ENCODE measurements around the gene CCDC157. TPM values are rescaled to one million over a fixed set of nuclear protein-coding genes. Genes with fewer than 3 reads are reported as not detected.

CCDC157 gene
- total RNA-seq, 1 donor from 2014 or later, result 1.0 TPM

DNA sequence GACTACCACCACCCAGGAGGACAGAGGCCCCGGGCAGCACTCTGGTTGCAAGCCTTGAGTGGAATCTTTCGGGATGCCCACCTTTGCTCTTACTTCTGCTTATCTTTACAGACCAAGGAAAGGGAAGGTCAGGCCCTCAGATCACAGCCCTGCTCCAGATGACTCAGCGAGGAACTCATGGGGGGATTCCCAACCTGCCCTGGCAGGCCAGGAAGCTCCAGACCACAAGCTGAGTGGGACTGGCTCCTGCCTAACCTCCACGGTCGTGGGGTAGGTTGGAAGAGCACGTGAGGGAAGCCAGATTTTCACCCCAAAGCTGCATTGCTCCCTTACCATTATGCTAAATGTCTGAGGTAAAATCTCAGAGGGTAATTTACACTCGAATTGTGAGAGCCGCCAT lies 41.9 kb upstream of the CCDC157 start:
- H3K4me1 ChIP-seq (ENCODE audit: control insufficient read depth in 3 of 3, insufficient read depth in 3 of 3, low read length in 3 of 3), result peaks cover 34 to 46% (median 36%) of the 10 kb centered on the region in 3 donors

DNA sequence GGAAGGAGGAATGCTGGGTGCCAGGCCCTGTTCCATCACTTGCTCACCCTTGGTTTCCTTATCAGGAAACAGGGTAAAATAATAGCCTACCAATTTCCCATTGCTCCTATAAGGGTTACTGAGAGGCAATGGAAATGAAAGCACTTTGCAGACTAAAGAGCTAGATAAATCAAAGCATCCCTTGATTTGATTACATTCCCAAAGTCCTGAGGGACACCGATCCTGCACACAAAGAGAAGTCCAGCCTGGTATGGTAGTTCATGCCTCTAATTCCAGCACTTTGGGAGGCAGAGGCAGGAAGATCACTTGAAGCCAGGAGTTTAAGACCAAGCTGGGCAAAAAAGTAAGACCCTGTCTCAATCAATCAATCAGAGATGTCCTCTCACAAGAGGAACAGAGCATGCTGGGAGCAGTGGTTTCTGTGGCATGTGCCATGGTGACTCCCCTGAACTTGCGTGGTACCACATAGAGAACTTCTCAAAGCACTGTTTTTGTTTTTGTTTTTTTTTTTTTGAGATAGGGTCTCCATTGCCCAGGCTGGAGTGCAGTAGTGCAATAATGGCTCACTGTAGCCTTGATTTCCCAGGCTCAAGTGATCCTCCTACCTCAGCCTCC lies 40.7 kb upstream of the CCDC157 start:
- Histone ChIP-seq H3K9me3 (ENCODE audit: control insufficient read depth in 3 of 3, low read length in 3 of 3) (no peaks in the 10 kb centered on the region), H3K27ac (ENCODE audit: low read depth, low read length) (no peak overlapping the region), H3K4me1 (ENCODE audit: control insufficient read depth in 3 of 3, insufficient read depth in 3 of 3, low read length in 3 of 3) (peaks cover 25 to 46% (median 35%) of the 10 kb centered on the region in 3 donors), H3K27me3 (ENCODE audit: control insufficient read depth in 3 of 3, insufficient read depth in 3 of 3, low read length in 3 of 3) (no peaks in the 10 kb centered on the region), H3K36me3 (ENCODE audit: control insufficient read depth in 3 of 3, insufficient read depth in 3 of 3, low read length in 3 of 3) (peaks cover 2 to 3% (median 3%) of the 10 kb centered on the region in 3 donors), H3K4me3 (ENCODE audit: low read length in 3 of 3) (no peak overlapping the region), H3K9ac (ENCODE audit: low read depth in 1 of 3, low read length in 3 of 3) (no peak overlapping the region)

More for the DNA sequence above, 41.9 kb upstream of the CCDC157 start:
- H3K9me3 ChIP-seq (ENCODE audit: control insufficient read depth in 3 of 3, low read length in 3 of 3), result no peaks in the 10 kb centered on the region
- no peaks in the 10 kb centered on the region for H3K27me3 ChIP-seq (ENCODE audit: control insufficient read depth in 3 of 3, insufficient read depth in 3 of 3, low read length in 3 of 3)
- no peak overlapping the region for H3K9ac ChIP-seq (ENCODE audit: low read depth in 1 of 3, low read length in 3 of 3)
- peaks cover 0 to 3% (median 0%) of the 10 kb centered on the region in 3 donors for H3K36me3 ChIP-seq (ENCODE audit: control insufficient read depth in 3 of 3, insufficient read depth in 3 of 3, low read length in 3 of 3)
- H3K4me3 ChIP-seq (ENCODE audit: low read length in 3 of 3), result no peak overlapping the region
- no peak overlapping the region for H3K27ac ChIP-seq (ENCODE audit: low read depth, low read length)

DNA sequence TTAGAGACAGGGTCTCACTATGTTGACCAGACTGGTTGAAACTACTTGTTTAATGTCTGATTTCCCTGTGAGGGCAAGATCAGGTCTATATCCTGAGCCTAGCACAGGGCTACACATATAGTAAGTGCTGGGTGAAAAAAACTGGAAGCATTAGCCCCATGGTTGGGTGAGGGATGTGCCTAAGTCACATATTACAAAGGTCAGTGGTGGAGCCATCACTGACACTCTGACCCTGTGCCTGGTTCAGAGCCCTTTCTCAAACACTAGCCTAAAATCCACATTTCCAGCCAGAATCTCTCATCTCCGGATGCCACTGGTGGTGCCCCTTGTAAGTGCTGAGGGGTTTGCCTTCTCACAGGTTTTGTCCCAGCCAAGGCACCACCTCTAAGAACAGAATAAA lies 39.0 kb upstream of the CCDC157 start:
- Histone ChIP-seq H3K9ac (ENCODE audit: low read depth in 1 of 3, low read length in 3 of 3) (no peak overlapping the region), H3K4me1 (ENCODE audit: control insufficient read depth in 3 of 3, insufficient read depth in 3 of 3, low read length in 3 of 3) (peaks cover 19 to 38% (median 27%) of the 10 kb centered on the region in 3 donors), H3K27ac (ENCODE audit: low read depth, low read length) (no peak overlapping the region), H3K4me3 (ENCODE audit: low read length in 3 of 3) (no peak overlapping the region), H3K9me3 (ENCODE audit: control insufficient read depth in 3 of 3, low read length in 3 of 3) (no peaks in the 10 kb centered on the region), H3K36me3 (ENCODE audit: control insufficient read depth in 3 of 3, insufficient read depth in 3 of 3, low read length in 3 of 3) (peaks cover 2 to 3% (median 3%) of the 10 kb centered on the region in 3 donors), H3K27me3 (ENCODE audit: control insufficient read depth in 3 of 3, insufficient read depth in 3 of 3, low read length in 3 of 3) (no peaks in the 10 kb centered on the region)

GRCh38 chr22:30318799-30319419 lies 37.9 kb upstream of the CCDC157 start:
- no peak overlapping the region for H3K27ac ChIP-seq (ENCODE audit: low read depth, low read length)
- no peak overlapping the region for H3K9ac ChIP-seq (ENCODE audit: low read depth in 1 of 3, low read length in 3 of 3)
- H3K4me1 ChIP-seq (ENCODE audit: control insufficient read depth in 3 of 3, insufficient read depth in 3 of 3, low read length in 3 of 3), result peaks cover 20 to 34% (median 27%) of the 10 kb centered on the region in 3 donors
- H3K4me3 ChIP-seq (ENCODE audit: low read length in 3 of 3), result no peak overlapping the region
- H3K27me3 ChIP-seq (ENCODE audit: control insufficient read depth in 3 of 3, insufficient read depth in 3 of 3, low read length in 3 of 3), result no peaks in the 10 kb centered on the region
- no peaks in the 10 kb centered on the region for H3K9me3 ChIP-seq (ENCODE audit: control insufficient read depth in 3 of 3, low read length in 3 of 3)
- H3K36me3 ChIP-seq (ENCODE audit: control insufficient read depth in 3 of 3, insufficient read depth in 3 of 3, low read length in 3 of 3), result peaks cover 2 to 3% (median 3%) of the 10 kb centered on the region in 3 donors

GRCh38 chr22:30320021-30320556 lies 36.7 kb upstream of the CCDC157 start:
- Histone ChIP-seq H3K4me3 (ENCODE audit: low read length in 3 of 3) (no peak overlapping the region), H3K9me3 (ENCODE audit: control insufficient read depth in 3 of 3, low read length in 3 of 3) (no peaks in the 10 kb centered on the region), H3K27ac (ENCODE audit: low read depth, low read length) (no peak overlapping the region), H3K4me1 (ENCODE audit: control insufficient read depth in 3 of 3, insufficient read depth in 3 of 3, low read length in 3 of 3) (peaks cover 27 to 42% (median 36%) of the 10 kb centered on the region in 3 donors), H3K27me3 (ENCODE audit: control insufficient read depth in 3 of 3, insufficient read depth in 3 of 3, low read length in 3 of 3) (no peaks in the 10 kb centered on the region), H3K36me3 (ENCODE audit: control insufficient read depth in 3 of 3, insufficient read depth in 3 of 3, low read length in 3 of 3) (peaks cover 2 to 3% (median 3%) of the 10 kb centered on the region in 3 donors), H3K9ac (ENCODE audit: low read depth in 1 of 3, low read length in 3 of 3) (no peak overlapping the region)

GRCh38 chr22:30321461-30321860 lies 35.3 kb upstream of the CCDC157 start:
- H3K4me1 ChIP-seq (ENCODE audit: control insufficient read depth in 3 of 3, insufficient read depth in 3 of 3, low read length in 3 of 3), result peaks cover 39 to 49% (median 44%) of the 10 kb centered on the region in 3 donors
- no peak overlapping the region for H3K9ac ChIP-seq (ENCODE audit: low read depth in 1 of 3, low read length in 3 of 3)
- H3K27ac ChIP-seq (ENCODE audit: low read depth, low read length), result peak overlapping the region; percentile 15
- no peaks in the 10 kb centered on the region for H3K9me3 ChIP-seq (ENCODE audit: control insufficient read depth in 3 of 3, low read length in 3 of 3)
- peaks cover 3 to 5% (median 3%) of the 10 kb centered on the region in 3 donors for H3K36me3 ChIP-seq (ENCODE audit: control insufficient read depth in 3 of 3, insufficient read depth in 3 of 3, low read length in 3 of 3)
- H3K27me3 ChIP-seq (ENCODE audit: control insufficient read depth in 3 of 3, insufficient read depth in 3 of 3, low read length in 3 of 3), result no peaks in the 10 kb centered on the region
- no peak overlapping the region for H3K4me3 ChIP-seq (ENCODE audit: low read length in 3 of 3)

GRCh38 chr22:30323246-30323645 lies 33.6 kb upstream of the CCDC157 start:
- no peak overlapping the region for H3K4me3 ChIP-seq (ENCODE audit: low read length in 3 of 3)
- peaks cover 38 to 53% (median 50%) of the 10 kb centered on the region in 3 donors for H3K4me1 ChIP-seq (ENCODE audit: control insufficient read depth in 3 of 3, insufficient read depth in 3 of 3, low read length in 3 of 3)
- peaks cover 3 to 5% (median 3%) of the 10 kb centered on the region in 3 donors for H3K36me3 ChIP-seq (ENCODE audit: control insufficient read depth in 3 of 3, insufficient read depth in 3 of 3, low read length in 3 of 3)
- H3K27me3 ChIP-seq (ENCODE audit: control insufficient read depth in 3 of 3, insufficient read depth in 3 of 3, low read length in 3 of 3), result no peaks in the 10 kb centered on the region
- H3K9ac ChIP-seq (ENCODE audit: low read depth in 1 of 3, low read length in 3 of 3), result no peak overlapping the region
- H3K9me3 ChIP-seq (ENCODE audit: control insufficient read depth in 3 of 3, low read length in 3 of 3), result no peaks in the 10 kb centered on the region
- no peak overlapping the region for H3K27ac ChIP-seq (ENCODE audit: low read depth, low read length)

DNA sequence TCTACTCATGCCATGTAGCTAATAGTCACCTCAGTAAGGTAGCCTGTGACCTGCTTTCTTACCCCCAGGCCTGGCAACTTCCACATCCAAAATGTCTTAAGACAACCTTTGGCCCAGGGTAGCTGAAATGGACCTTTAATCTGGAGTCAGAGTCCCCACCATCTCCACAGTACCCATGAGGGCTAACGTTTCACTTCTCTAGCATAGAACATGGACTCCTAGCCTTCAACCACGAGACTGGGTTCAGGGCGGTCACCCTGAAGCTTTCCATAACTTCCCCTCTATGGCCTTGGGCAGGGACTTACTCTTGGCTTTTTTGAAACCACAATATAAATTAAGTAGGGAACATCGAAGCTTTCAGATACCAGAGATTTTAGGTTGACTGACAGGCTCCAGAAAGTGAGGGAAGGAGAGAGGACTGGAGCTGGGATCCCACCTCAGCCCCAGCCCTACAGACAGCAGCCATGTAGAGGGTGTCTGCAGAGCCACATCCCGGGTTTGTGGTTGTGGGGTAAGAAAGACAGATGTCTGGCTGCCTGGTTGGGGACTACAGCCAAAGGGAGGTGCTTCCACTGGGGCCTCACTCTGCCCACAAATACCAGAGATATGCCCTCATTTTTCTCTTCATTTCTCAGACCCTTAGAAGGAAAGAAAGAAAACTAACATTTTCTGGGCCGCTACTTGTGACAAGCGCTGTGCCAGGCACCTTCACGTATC lies 32.6 kb upstream of the CCDC157 start:
- no peak overlapping the region for H3K27ac ChIP-seq (ENCODE audit: low read depth, low read length)
- peaks cover 3 to 5% (median 3%) of the 10 kb centered on the region in 3 donors for H3K36me3 ChIP-seq (ENCODE audit: control insufficient read depth in 3 of 3, insufficient read depth in 3 of 3, low read length in 3 of 3)
- H3K27me3 ChIP-seq (ENCODE audit: control insufficient read depth in 3 of 3, insufficient read depth in 3 of 3, low read length in 3 of 3), result no peaks in the 10 kb centered on the region
- H3K4me3 ChIP-seq (ENCODE audit: low read length in 3 of 3), result peak overlapping the region in 1 of 3 donors; percentile 38
- H3K9ac ChIP-seq (ENCODE audit: low read depth in 1 of 3, low read length in 3 of 3), result no peak overlapping the region
- H3K4me1 ChIP-seq (ENCODE audit: control insufficient read depth in 3 of 3, insufficient read depth in 3 of 3, low read length in 3 of 3), result peaks cover 34 to 50% (median 43%) of the 10 kb centered on the region in 3 donors
- no peaks in the 10 kb centered on the region for H3K9me3 ChIP-seq (ENCODE audit: control insufficient read depth in 3 of 3, low read length in 3 of 3)

GRCh38 chr22:30325065-30325720 lies 31.6 kb upstream of the CCDC157 start:
- Histone ChIP-seq H3K36me3 (ENCODE audit: control insufficient read depth in 3 of 3, insufficient read depth in 3 of 3, low read length in 3 of 3) (peaks cover 0 to 5% (median 3%) of the 10 kb centered on the region in 3 donors), H3K4me1 (ENCODE audit: control insufficient read depth in 3 of 3, insufficient read depth in 3 of 3, low read length in 3 of 3) (peaks cover 34 to 41% (median 39%) of the 10 kb centered on the region in 3 donors), H3K9ac (ENCODE audit: low read depth in 1 of 3, low read length in 3 of 3) (peak overlapping the region; percentile 39 to 80 (median 51)), H3K9me3 (ENCODE audit: control insufficient read depth in 3 of 3, low read length in 3 of 3) (no peaks in the 10 kb centered on the region), H3K4me3 (ENCODE audit: low read length in 3 of 3) (peak overlapping the region; percentile 74 to 82 (median 80)), H3K27ac (ENCODE audit: low read depth, low read length) (peak overlapping the region; percentile 60), H3K27me3 (ENCODE audit: control insufficient read depth in 3 of 3, insufficient read depth in 3 of 3, low read length in 3 of 3) (no peaks in the 10 kb centered on the region)
